IMR-90 (cell line): Measurements from ENCODE around the gene NR2F1. TPM values are rescaled to one million over a fixed set of nuclear protein-coding genes. Genes with fewer than 3 reads are reported as not detected.

Experiments
- ATAC-seq: fragments of 200-7000 bp; cut with Tn5 transposase; 2 replicates; pipeline ENCODE4 v1.9.1; 2020; ENCODE audit warnings: low read depth, mild to moderate bottlenecking, moderate library complexity
- BruUV-seq: library from RNA; stranded (reverse); fragments of 400-500 nt; replicated peaks from 2 replicates; lab custom pipeline; 2021; lab: Mats Ljungman, UMichigan
- CTCF ChIA-PET: fragments of 300-600 bp; formaldehyde crosslinking; extraction: SDS; loops from one replicate; lab custom pipeline; 2021; ENCODE audit warnings: antibody characterized with exemption; lab: Yijun Ruan, JAX
- POLR2A ChIA-PET: fragments of 300-600 bp; sonication (Branson Sonifier 250); formaldehyde crosslinking; loops from one replicate; lab custom pipeline; 2022; ENCODE audit warnings: antibody characterized with exemption; ENCODE audit not compliant: unreplicated experiment; lab: Charles Lee
- DNase-seq: peaks from one replicate; pipeline ENCODE4 v3.0.0; 2013
- H2AFZ ChIP-seq: replicated peaks from 2 replicates; pipeline ENCODE3; 2013; ENCODE audit warnings: low read length, mild to moderate bottlenecking; ENCODE audit not compliant: poor library complexity
- H2AK5ac ChIP-seq: 2 replicates; pipeline ENCODE4 v1.6.1; 2013; ENCODE audit warnings: low read depth, low read length, inconsistent platforms
- H2AK9ac ChIP-seq: replicated peaks from 2 replicates; pipeline ENCODE3; 2013; ENCODE audit warnings: mild to moderate bottlenecking, low read depth, low read length, moderate library complexity; ENCODE audit not compliant: poor library complexity
- H2BK120ac ChIP-seq: 2 replicates; pipeline ENCODE4 v1.6.1; 2013; ENCODE audit warnings: low read depth, low read length, inconsistent platforms
- H2BK15ac ChIP-seq: 3 replicates; pipeline ENCODE4 v1.6.1; 2013; ENCODE audit warnings: low read depth, low read length, inconsistent platforms
- H2BK20ac ChIP-seq: 2 replicates; pipeline ENCODE4 v1.6.1; 2013; ENCODE audit warnings: low read depth, mild to moderate bottlenecking, inconsistent platforms, low read length, moderate library complexity
- H2BK5ac ChIP-seq: 2 replicates; pipeline ENCODE4 v1.6.1; 2013; ENCODE audit warnings: mild to moderate bottlenecking, low read depth, low read length, inconsistent platforms; ENCODE audit not compliant: poor library complexity, severe bottlenecking
- H3K14ac ChIP-seq: replicated peaks from 2 replicates; pipeline ENCODE4 v1.6.1; 2013; ENCODE audit warnings: low read depth, low read length, inconsistent platforms
- H3K18ac ChIP-seq: 2 replicates; pipeline ENCODE4 v1.6.1; 2013; ENCODE audit warnings: low read depth, low read length, control low read depth
- H3K23ac ChIP-seq: 2 replicates; pipeline ENCODE4 v1.6.1; 2013; ENCODE audit warnings: low read depth, low read length, inconsistent platforms
- H3K27ac ChIP-seq: 2 replicates; pipeline ENCODE4 v1.5.1; 2013; ENCODE audit warnings: mild to moderate bottlenecking, control low read depth, low read length; ENCODE audit not compliant: insufficient read depth
- H3K27me3 ChIP-seq: 2 replicates; pipeline ENCODE4 v1.6.1; 2013; ENCODE audit warnings: low read length; ENCODE audit not compliant: control insufficient read depth, insufficient read depth
- H3K36me3 ChIP-seq: 2 replicates; pipeline ENCODE4 v1.6.1; 2013; ENCODE audit warnings: low read length, mixed read lengths; ENCODE audit not compliant: control insufficient read depth, insufficient read depth
- H3K4ac ChIP-seq: 2 replicates; pipeline ENCODE4 v1.6.1; 2013; ENCODE audit warnings: low read depth, low read length, inconsistent platforms
- H3K4me1 ChIP-seq: 2 replicates; pipeline ENCODE4 v1.6.1; 2013; ENCODE audit warnings: low read length, mixed read lengths; ENCODE audit not compliant: control insufficient read depth, insufficient read depth
- H3K4me2 ChIP-seq: 2 replicates; pipeline ENCODE4 v1.6.1; 2013; ENCODE audit warnings: low read depth, mild to moderate bottlenecking, control low read depth, low read length, moderate library complexity
- H3K4me3 ChIP-seq: 2 replicates; pipeline ENCODE4 v1.5.1; 2013; ENCODE audit warnings: low read depth, mild to moderate bottlenecking, control low read depth, low read length, moderate library complexity; ENCODE audit not compliant: insufficient read depth
- H3K56ac ChIP-seq: 2 replicates; pipeline ENCODE4 v1.6.1; 2013; ENCODE audit warnings: low read length, inconsistent platforms; ENCODE audit not compliant: insufficient read depth; ENCODE audit errors: extremely low read depth
- H3K79me1 ChIP-seq, 2 experiments: 2 replicates each; pipeline ENCODE4 v1.6.1; 2013; ENCODE audit warnings: low read length in 2 of 2, inconsistent platforms in 1 of 2, low read depth in 1 of 2
- H3K9ac ChIP-seq: 2 replicates; pipeline ENCODE4 v1.6.1; 2013; ENCODE audit warnings: low read depth, low read length, control low read depth
- H3K9me1 ChIP-seq: 2 replicates; pipeline ENCODE4 v1.6.1; 2013; ENCODE audit warnings: low read length, inconsistent platforms; ENCODE audit not compliant: insufficient read depth
- H3K9me3 ChIP-seq: 2 replicates; pipeline ENCODE4 v1.6.1; 2013; ENCODE audit warnings: low read length; ENCODE audit not compliant: control insufficient read depth, insufficient read depth
- H4K20me1 ChIP-seq: 2 replicates; pipeline ENCODE4 v1.6.1; 2013; ENCODE audit warnings: low read length, inconsistent platforms; ENCODE audit not compliant: insufficient read depth
- H4K5ac ChIP-seq: 2 replicates; pipeline ENCODE4 v1.6.1; 2013; ENCODE audit warnings: mild to moderate bottlenecking, low read depth, low read length, control low read depth
- H4K8ac ChIP-seq, 2 experiments: 2 replicates each; pipeline ENCODE4 v1.6.1; 2013; ENCODE audit warnings: low read depth in 2 of 2, low read length in 2 of 2, control low read depth in 1 of 2, inconsistent platforms in 1 of 2
- H4K91ac ChIP-seq: 2 replicates; pipeline ENCODE4 v1.6.1; 2013; ENCODE audit warnings: low read depth, low read length, inconsistent platforms; ENCODE audit not compliant: insufficient read depth
- BHLHE40 ChIP-seq: fragments of 150-350 bp; IDR thresholded peaks from 2 replicates; pipeline ENCODE4 v1.6.1; 2016; ENCODE audit warnings: mild to moderate bottlenecking, low read depth, low read length
- CHD1 ChIP-seq: IDR thresholded peaks from 2 replicates; pipeline ENCODE4 v1.6.1; 2012; ENCODE audit warnings: low read depth, low read length, improper control_type of control experiment
- FOS ChIP-seq: fragments of 150-350 bp; IDR thresholded peaks from 2 replicates; pipeline ENCODE4 v1.6.1; 2016; ENCODE audit warnings: low read depth, low read length
- MAFK ChIP-seq: IDR thresholded peaks from 2 replicates; pipeline ENCODE4 v1.6.1; 2012; ENCODE audit warnings: low read depth, low read length, improper control_type of control experiment
- MXI1 ChIP-seq: IDR thresholded peaks from 2 replicates; pipeline ENCODE4 v1.6.1; 2012; ENCODE audit warnings: low read depth, mild to moderate bottlenecking, low read length, moderate library complexity, borderline replicate concordance
- POLR2A ChIP-seq: IDR thresholded peaks from 2 replicates; pipeline ENCODE4 v1.6.1; 2012; ENCODE audit warnings: mild to moderate bottlenecking, low read depth, low read length
- RAD21 ChIP-seq: IDR thresholded peaks from 2 replicates; pipeline ENCODE4 v1.6.1; 2012; ENCODE audit warnings: low read length, improper control_type of control experiment
- RCOR1 ChIP-seq: IDR thresholded peaks from 2 replicates; pipeline ENCODE4 v1.6.1; 2012; ENCODE audit warnings: mild to moderate bottlenecking, low read length, improper control_type of control experiment; ENCODE audit not compliant: insufficient replicate concordance
- SMC3 ChIP-seq: fragments of 150-350 bp; IDR thresholded peaks from 2 replicates; pipeline ENCODE4 v1.6.1; 2016; ENCODE audit warnings: low read depth, mild to moderate bottlenecking, antibody characterized with exemption, low read length, moderate library complexity
- WGBS, 2 experiments: methylation state at CpG; one replicate each; pipeline versions ENCODE4 v1.1.5 to v1.1.7; 2013; ENCODE audit warnings: missing lambda C conversion rate in 2 of 2; ENCODE audit not compliant: insufficient read length in 1 of 2; ENCODE audit errors: extremely low coverage in 2 of 2; 5-methylcytosine and 5-hydroxymethylcytosine counted together
- dilution Hi-C: fragments of 300-500 bp; cut with HindIII; formaldehyde crosslinking; loops from one replicate; pipeline ENCODE4 v1.14.3; 2018; ENCODE audit warnings: low sequenced_read_pairs; ENCODE audit not compliant: unreplicated experiment
- in situ Hi-C: fragments of 300-500 bp; cut with MboI; formaldehyde crosslinking; loops from 3 replicates; pipeline ENCODE4 v1.14.3; 2019; ENCODE audit warnings: low sequenced_read_pairs, inconsistent platforms, mixed read lengths
- intact Hi-C: fragments of 100-400 bp; cut with micrococcal nuclease; formaldehyde crosslinking; loops from 2 replicates; pipeline ENCODE4 v1.10.0; 2022
- polyA plus RNA-seq, 3 experiments: library from polyadenylated mRNA; depleted of rRNA; stranded (reverse); fragments of >200 nt; gene quantifications; 2 replicates each; pipeline ENCODE4 v1.2.3, GENCODE V29; 2012; ENCODE audit warnings: low replicate concordance in 1 of 3
- total RNA-seq: library from RNA; depleted of rRNA; stranded (reverse); fragments of >200 nt; gene quantifications from 2 replicates; pipeline ENCODE4 v1.2.3, GENCODE V29; 2012

The NR2F1 gene
- total and polyA plus RNA-seq, 2 of the 4 experiments (the other 2 are of a cell fraction) = 19.0 to 160 TPM

DNA sequence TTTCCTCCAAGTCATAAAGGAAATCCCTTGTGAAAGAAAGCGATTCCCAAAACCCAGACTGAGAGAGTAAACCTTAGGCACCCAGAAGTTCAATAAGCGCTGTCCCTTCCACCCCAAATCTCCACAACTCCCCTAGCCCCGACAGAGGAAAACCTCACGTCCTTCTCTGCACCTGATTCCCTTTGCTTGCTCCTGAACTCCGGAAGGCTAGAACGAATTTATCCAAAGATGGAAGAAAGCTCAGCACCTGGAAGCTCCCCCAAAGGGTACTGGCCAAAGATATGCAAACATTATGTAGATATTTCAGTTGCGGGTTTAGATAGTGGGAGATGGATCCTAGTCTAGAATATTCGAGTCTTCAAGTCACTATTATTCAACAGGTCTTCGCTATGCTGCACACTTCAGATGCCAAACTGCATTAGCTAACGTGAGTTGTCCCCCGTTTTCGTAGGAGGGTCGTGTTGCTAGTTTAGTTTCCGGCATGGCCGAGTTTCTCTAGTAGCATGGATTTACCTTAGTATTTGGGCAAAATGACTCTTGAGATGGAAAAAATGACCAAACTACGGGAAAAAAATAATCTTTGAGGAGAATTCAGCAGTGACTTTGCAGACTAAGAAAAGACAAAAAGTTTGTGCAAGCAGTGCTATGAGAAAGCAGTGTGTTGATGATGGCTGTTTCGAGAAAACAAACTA is 27.7 kb downstream of the NR2F1 start:
- dilution Hi-C loops = no loop called here

More for the DNA sequence above, 27.7 kb downstream of the NR2F1 start:
- no peak overlapping the region for H2BK5ac ChIP-seq
- H4K5ac ChIP-seq = no peak overlapping the region
- no peaks in the 10 kb centered on the region for H3K4me1 ChIP-seq
- peaks cover 18% of the 10 kb centered on the region for H3K27me3 ChIP-seq
- H3K4me3 ChIP-seq = no peak overlapping the region
- no peak overlapping the region for H2AK9ac ChIP-seq
- H4K91ac ChIP-seq = no peak overlapping the region
- POLR2A ChIA-PET = no interaction called here
- H2AFZ ChIP-seq = no peak overlapping the region
- no peak overlapping the region for H3K27ac ChIP-seq
- no peak overlapping the region for H2BK20ac ChIP-seq
- H4K8ac ChIP-seq = no peak overlapping the region
- H2BK120ac ChIP-seq = no peak overlapping the region
- DNase-seq (no peak), ATAC-seq (no peak)
- TF ChIP-seq RAD21 = no peak
- no peak for TF ChIP-seq MAFK
- TF ChIP-seq CHD1 = no peak
- no peak for TF ChIP-seq FOS
- no peak for TF ChIP-seq RCOR1
- no peak for TF ChIP-seq SMC3
- TF ChIP-seq BHLHE40 = no peak
- no peak for TF ChIP-seq MXI1
- no peak for TF ChIP-seq POLR2A
- no peak overlapping the region for H3K23ac ChIP-seq
- no peaks in the 10 kb centered on the region for H3K9me3 ChIP-seq
- H3K4me2 ChIP-seq = no peak overlapping the region
- H3K9me1 ChIP-seq = no peaks in the 10 kb centered on the region
- H3K9ac ChIP-seq = no peak overlapping the region
- 90% methylated on average over 5 of the region's 17 CpGs; no CpG with 5 or more reads in 1 of the 2 experiments for WGBS, 2 experiments
- H3K36me3 ChIP-seq = no peaks in the 10 kb centered on the region
- H2AK5ac ChIP-seq = no peak overlapping the region
- no peak overlapping the region for H3K14ac ChIP-seq
- no peak overlapping the region for H2BK15ac ChIP-seq
- no TSS peak for BruUV-seq
- 0 out of 2 replicates have a peak, but pooled peaks cover 4% of the 10 kb centered on the region for H4K20me1 ChIP-seq
- in situ Hi-C loops = no loop called here
- CTCF ChIA-PET = interaction anchor here (1.1 kb wide), 1 partner anchor 23 kb away, joined by 3 read pairs; no protein-coding TSS in a partner anchor
- H3K79me1 ChIP-seq = peaks cover 0 to 8% of the 10 kb centered on the region in 2 experiments; a peak in 1 of 4 replicates
- no peak overlapping the region for H3K18ac ChIP-seq
- H3K56ac ChIP-seq = no peak overlapping the region
- no peak overlapping the region for H3K4ac ChIP-seq
- intact Hi-C loops = no loop called here
